ENCODE measurements around the gene OR56A5.

DNA sequence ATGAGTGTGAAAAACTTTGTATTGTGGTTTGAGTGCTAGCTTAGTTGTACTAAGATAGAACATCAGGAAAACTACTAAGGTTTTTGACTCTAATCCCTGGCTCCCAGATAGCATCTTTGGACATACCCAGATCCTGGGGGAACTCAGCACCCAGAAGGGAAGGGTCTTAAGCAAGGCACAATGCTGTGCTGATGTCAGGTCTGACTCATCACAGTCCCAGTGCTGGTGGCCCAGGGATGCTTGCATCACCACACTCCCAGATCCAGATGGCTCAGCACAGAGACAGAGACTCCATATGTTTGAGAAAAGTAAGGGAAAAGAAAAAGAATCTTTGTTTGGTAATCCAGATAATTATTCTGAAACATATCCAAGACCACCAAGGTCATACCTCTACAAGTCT lies 44.5 kb downstream of the OR56A5 start:
- TF ChIP-seq, protein P1, sequence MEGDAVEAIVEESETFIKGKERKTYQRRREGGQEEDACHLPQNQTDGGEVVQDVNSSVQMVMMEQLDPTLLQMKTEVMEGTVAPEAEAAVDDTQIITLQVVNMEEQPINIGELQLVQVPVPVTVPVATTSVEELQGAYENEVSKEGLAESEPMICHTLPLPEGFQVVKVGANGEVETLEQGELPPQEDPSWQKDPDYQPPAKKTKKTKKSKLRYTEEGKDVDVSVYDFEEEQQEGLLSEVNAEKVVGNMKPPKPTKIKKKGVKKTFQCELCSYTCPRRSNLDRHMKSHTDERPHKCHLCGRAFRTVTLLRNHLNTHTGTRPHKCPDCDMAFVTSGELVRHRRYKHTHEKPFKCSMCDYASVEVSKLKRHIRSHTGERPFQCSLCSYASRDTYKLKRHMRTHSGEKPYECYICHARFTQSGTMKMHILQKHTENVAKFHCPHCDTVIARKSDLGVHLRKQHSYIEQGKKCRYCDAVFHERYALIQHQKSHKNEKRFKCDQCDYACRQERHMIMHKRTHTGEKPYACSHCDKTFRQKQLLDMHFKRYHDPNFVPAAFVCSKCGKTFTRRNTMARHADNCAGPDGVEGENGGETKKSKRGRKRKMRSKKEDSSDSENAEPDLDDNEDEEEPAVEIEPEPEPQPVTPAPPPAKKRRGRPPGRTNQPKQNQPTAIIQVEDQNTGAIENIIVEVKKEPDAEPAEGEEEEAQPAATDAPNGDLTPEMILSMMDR (tag by site-specific recombination; IDR thresholded peaks at IDR 0.05), result no peak
- TF ChIP-seq SP2 (tag by site-specific recombination; IDR thresholded peaks at IDR 0.05), result no peak

Measured in HEK293 (cell line).